K562 (cell line): ENCODE results near the gene NLRC3. TPM values are rescaled to one million over a fixed set of nuclear protein-coding genes. Genes with fewer than 3 reads are reported as not detected.

Experiments used
- ATAC-seq: fragments of 200-7000 bp; cut with Tn5 transposase; 3 replicates; pipeline ENCODE4 v1.9.1; 2020; ENCODE audit warnings: moderate library complexity
- BruUV-seq: library from RNA; stranded (reverse); fragments of 400-500 nt; replicated peaks from 2 replicates; lab custom pipeline; 2021; lab: Mats Ljungman, UMichigan
- CTCF ChIA-PET: fragments of 300-600 bp; formaldehyde crosslinking; extraction: SDS; loops from one replicate; lab custom pipeline; 2021; ENCODE audit warnings: low intra/inter-chr PET ratio; lab: Yijun Ruan, JAX
- POLR2A ChIA-PET: fragments of 300-600, 350-650 bp; sonication (Branson Sonifier 250); formaldehyde crosslinking; extraction: SDS; loops from one replicate; lab custom pipeline; 2021; ENCODE audit warnings: antibody characterized with exemption, inconsistent platforms; lab: Yijun Ruan, JAX
- DNase-seq, 4 experiments: peaks; one replicate each; pipeline versions ENCODE4 v3.0.0 to v3.0.0-alpha.2; 2011 to 2018; ENCODE audit warnings: low spot score in 3 of 4, mixed read lengths in 3 of 4; ENCODE audit errors: extremely low read depth in 1 of 4
- FAIRE-seq: peaks from 2 replicates; lab custom pipeline; 2011; peaks lifted over from hg19 to GRCh38; lab: Jason Lieb, UNC
- H2AFZ ChIP-seq: 2 replicates; pipeline ENCODE4 v1.6.0; 2011; ENCODE audit warnings: low read depth, low read length, control low read depth, inconsistent platforms
- H3K27ac ChIP-seq: fragments of 200-600 bp; 3 replicates; pipeline ENCODE4 v1.8.0; 2011; ENCODE audit warnings: low read depth, mild to moderate bottlenecking, control low read depth, inconsistent platforms, low read length, moderate library complexity, mixed read lengths; ENCODE audit errors: extremely low read depth
- H3K27me3 ChIP-seq, 2 experiments: fragments of 300-600 bp in 1 of 2; 2 replicates in 1 of 2; 3 replicates in 1 of 2; pipeline versions ENCODE4 v1.6.0 to v1.8.0; 2011; ENCODE audit warnings: inconsistent platforms in 2 of 2, low read length in 2 of 2, mild to moderate bottlenecking in 1 of 2, mixed read lengths in 1 of 2, moderate library complexity in 1 of 2; ENCODE audit not compliant: control insufficient read depth in 2 of 2, insufficient read depth in 2 of 2
- H3K36me3 ChIP-seq: fragments of 300-600 bp; 3 replicates; pipeline ENCODE4 v1.8.0; 2011; ENCODE audit warnings: mild to moderate bottlenecking, low read length, inconsistent platforms; ENCODE audit not compliant: control insufficient read depth, insufficient read depth
- H3K4me1 ChIP-seq, 2 experiments: fragments of 200-600 bp in 1 of 2; replicated peaks in 1 of 2; 2 replicates in 1 of 2; 3 replicates in 1 of 2; pipeline versions ENCODE4 v1.5.1 to v1.8.0; 2011; ENCODE audit warnings: inconsistent platforms in 2 of 2, low read length in 2 of 2, mild to moderate bottlenecking in 1 of 2, mixed read lengths in 1 of 2, moderate library complexity in 1 of 2; ENCODE audit not compliant: control insufficient read depth in 2 of 2, insufficient read depth in 2 of 2
- H3K4me2 ChIP-seq: 2 replicates; pipeline ENCODE4 v1.6.1; 2011; ENCODE audit warnings: low read length, control low read depth, inconsistent platforms, mixed read lengths; ENCODE audit not compliant: insufficient read depth
- H3K4me3 ChIP-seq: fragments of 200-600 bp; sonication (generic), shearing (Covaris generic); 2 replicates; pipeline ENCODE4 v1.5.1; 2016; ENCODE audit warnings: control low read depth, inconsistent platforms
- H3K79me2 ChIP-seq: fragments of 200-600 bp; 3 replicates; pipeline ENCODE4 v1.8.0; 2011; ENCODE audit warnings: low read length, inconsistent platforms; ENCODE audit not compliant: control insufficient read depth, insufficient read depth
- H3K9ac ChIP-seq, 2 experiments: 2 replicates each; pipeline versions ENCODE4 v1.6.0 to v1.6.1; 2011; ENCODE audit warnings: low read depth in 2 of 2, low read length in 2 of 2, control low read depth in 1 of 2, inconsistent platforms in 1 of 2, mild to moderate bottlenecking in 1 of 2, mixed read lengths in 1 of 2; ENCODE audit not compliant: insufficient read depth in 1 of 2
- H3K9me1 ChIP-seq: one replicate; pipeline ENCODE4 v1.6.0; 2011; ENCODE audit warnings: inconsistent platforms, mild to moderate bottlenecking, low read length, moderate library complexity; ENCODE audit not compliant: control insufficient read depth, insufficient read depth
- H3K9me3 ChIP-seq: replicated peaks from 2 replicates; pipeline ENCODE4 v1.5.1; 2011; ENCODE audit warnings: low read depth, low read length, inconsistent platforms; ENCODE audit not compliant: control insufficient read depth, insufficient read depth
- H4K20me1 ChIP-seq: replicated peaks from 2 replicates; pipeline ENCODE4 v1.6.1; 2011; ENCODE audit warnings: low read length, inconsistent platforms, mixed read lengths; ENCODE audit not compliant: control insufficient read depth, insufficient read depth
- CHD4 ChIP-seq: fragments of 200-600 bp; sonication (generic); IDR thresholded peaks from 3 replicates; pipeline ENCODE4 v1.6.1; 2012; ENCODE audit warnings: low read depth, mild to moderate bottlenecking, mixed read lengths, low read length, inconsistent platforms; ENCODE audit not compliant: insufficient read depth, insufficient replicate concordance, poor library complexity, severe bottlenecking
- MLX ChIP-seq, 2 experiments: fragments of 450-650 bp in 1 of 2; sonication (generic) in 1 of 2; formaldehyde crosslinking; conservative IDR thresholded peaks; 2 replicates each; pipeline versions ENCODE4 v1.4.0 to v1.8.1; 2020 to 2022; ENCODE audit warnings: mild to moderate bottlenecking in 1 of 2, missing genetic modification reagents in 1 of 2
- MTA3 ChIP-seq: fragments of 450-650 bp; formaldehyde crosslinking; IDR thresholded peaks from 2 replicates; pipeline ENCODE4 v1.6.1; 2017; ENCODE audit warnings: mild to moderate bottlenecking, borderline replicate concordance
- RCOR1 ChIP-seq, 2 experiments: IDR thresholded peaks; 2 replicates each; pipeline ENCODE4 v1.6.1; 2012; ENCODE audit warnings: low read depth in 2 of 2, low read length in 2 of 2, borderline replicate concordance in 1 of 2, improper control_type of control experiment in 1 of 2
- THRA ChIP-seq: fragments of 450-650 bp; IDR thresholded peaks from 2 replicates; pipeline ENCODE4 v1.6.1; 2017; ENCODE audit warnings: mild to moderate bottlenecking, moderate library complexity
- YBX1 ChIP-seq: fragments of 450-650 bp; IDR thresholded peaks from 2 replicates; pipeline ENCODE4 v1.7.1; 2016; ENCODE audit warnings: mild to moderate bottlenecking
- ZNF76 ChIP-seq: fragments of 250-450 bp; sonication (Bioruptor Pico); IDR thresholded peaks from 2 replicates; pipeline ENCODE4 v1.4.0; 2020; ENCODE audit warnings: mild to moderate bottlenecking, moderate library complexity, borderline replicate concordance
- WGBS: fragments of 100-300 bp; shearing (Covaris generic); methylation state at CpG from one replicate; pipeline ENCODE4 v1.1.6; 2016; ENCODE audit warnings: low coverage, mixed read lengths; ENCODE audit not compliant: insufficient coverage; ENCODE audit errors: missing lambda C conversion rate; 5-methylcytosine and 5-hydroxymethylcytosine counted together
- in situ Hi-C: fragments of 300-500 bp; cut with MboI; formaldehyde crosslinking; loops from 4 replicates; pipeline ENCODE4 v1.15.0; 2018; ENCODE audit warnings: inconsistent platforms, mixed read lengths
- intact Hi-C: fragments of 100-400 bp; cut with micrococcal nuclease; formaldehyde crosslinking; loops from 2 replicates; pipeline ENCODE4 v1.14.2; 2022
- polyA plus RNA-seq, 8 experiments: library from polyadenylated mRNA; depleted of rRNA in 4 of 8; stranded (reverse) in 5 of 8; unstranded in 3 of 8; fragments of >200 nt; fragmentation: Nextera tagmentation in 2 of 8; fragmentation: Illumina TruSeq in 1 of 8; extraction: Ambion mirVana in 2 of 8; extraction: Trizol in 1 of 8; gene quantifications; 2 replicates each; pipeline versions ENCODE4 v1.2.1 to v1.2.3, GENCODE V29; 2011 to 2014; ENCODE audit warnings: inconsistent platforms in 1 of 8, missing spikeins in 1 of 8
- total RNA-seq, 7 experiments: library from RNA; depleted of rRNA in 6 of 7; stranded (reverse); fragments of >200 nt in 6 of 7; fragmentation: Illumina TruSeq in 2 of 7; extraction: Trizol in 2 of 7; gene quantifications; 2 replicates each; pipeline versions ENCODE4 v1.2.1 to v1.2.3, GENCODE V29; 2011 to 2021; ENCODE audit warnings: low replicate concordance in 1 of 7

NLRC3 gene
- total and polyA plus RNA-seq, 9 of the 15 experiments (the other 6 are each of a cell fraction or from before 2014, with no cell fraction given) = 0.03 to 0.13 (median 0.03) TPM; not detected in 4

DNA sequence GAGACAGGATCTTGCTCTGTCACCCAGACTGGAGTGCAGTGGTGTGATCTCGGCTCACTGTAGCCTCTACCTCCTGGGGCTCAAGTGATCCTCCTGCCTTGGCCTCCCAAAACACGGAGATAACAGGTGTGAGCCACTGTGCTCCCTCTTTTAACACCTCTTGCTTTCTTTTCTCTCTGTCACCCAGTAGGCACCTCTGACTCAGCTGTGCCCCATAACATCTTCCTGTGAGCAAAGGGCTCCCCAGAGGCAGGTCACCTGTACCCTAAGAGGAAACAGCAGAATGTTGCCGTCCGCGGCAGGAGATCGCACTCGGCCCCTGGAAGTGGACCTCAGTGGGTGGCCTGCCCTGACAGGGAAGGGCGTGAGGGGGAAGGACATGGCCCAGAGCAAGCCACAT, 918 bp upstream of the NLRC3 start:
- intact Hi-C loops = no loop called here
- in situ Hi-C loops = no loop called here
- peaks cover 5% of the 10 kb centered on the region; the same call in 1 of the 3 replicates for H3K36me3 ChIP-seq
- H3K4me2 ChIP-seq = no peak overlapping the region
- H3K9me3 ChIP-seq = no peaks in the 10 kb centered on the region
- TF ChIP-seq CHD4 (no peak), MLX (CRISPR knock-in tag; conservative IDR thresholded peaks at IDR 0.05) (no peak), THRA (no peak), ZNF76 (CRISPR knock-in tag) (no peak), YBX1 (no peak), MTA3 (no peak), RCOR1 (IDR thresholded peaks at IDR 0.05; ENCODE audit: borderline replicate concordance in 1 of 2, low read depth in 2 of 2, low read length in 2 of 2) (no peak)
- H3K9me1 ChIP-seq = no peaks in the 10 kb centered on the region
- FAIRE-seq (no peak), ATAC-seq (no peak), DNase-seq (no peak)
- ChIA-PET CTCF (no interaction called here), POLR2A (interaction anchor here (0.6 kb wide), 1 partner anchor 16 kb away, joined by 3 read pairs; no protein-coding TSS in a partner anchor)
- no peak overlapping the region for H3K27ac ChIP-seq
- no TSS peak for BruUV-seq
- H3K27me3 ChIP-seq = no peaks in the 10 kb centered on the region; a peak in 1 of 5 replicates
- no peak overlapping the region for H2AFZ ChIP-seq
- no peak overlapping the region for H3K9ac ChIP-seq
- no peaks in the 10 kb centered on the region; the same call in none of the 2 replicates for H4K20me1 ChIP-seq
- peaks cover 0 to 37% of the 10 kb centered on the region in 2 experiments; a peak in 4 of 5 replicates for H3K4me1 ChIP-seq
- WGBS = 53% methylated on average over 8 of the region's 8 CpGs
- H3K4me3 ChIP-seq = no peak overlapping the region
- no peaks in the 10 kb centered on the region for H3K79me2 ChIP-seq
